Hindlimb muscle (tissue), 1 donor: ENCODE results near the gene ZBTB7B. TPM values are rescaled to one million over a fixed set of nuclear protein-coding genes. Genes with fewer than 3 reads are reported as not detected.

Experiments used
- DNase-seq: peaks from one replicate; pipeline ENCODE4 v3.0.0-alpha.2; 2013
- polyA plus RNA-seq: library from polyadenylated mRNA; unstranded; fragments of 120-200 nt; gene quantifications from one replicate; pipeline ENCODE4 v1.2.1, GENCODE V29; 2013; ENCODE audit not compliant: insufficient read length

ZBTB7B gene
- polyA plus RNA-seq, 1 donor: 11.3 TPM

DNA sequence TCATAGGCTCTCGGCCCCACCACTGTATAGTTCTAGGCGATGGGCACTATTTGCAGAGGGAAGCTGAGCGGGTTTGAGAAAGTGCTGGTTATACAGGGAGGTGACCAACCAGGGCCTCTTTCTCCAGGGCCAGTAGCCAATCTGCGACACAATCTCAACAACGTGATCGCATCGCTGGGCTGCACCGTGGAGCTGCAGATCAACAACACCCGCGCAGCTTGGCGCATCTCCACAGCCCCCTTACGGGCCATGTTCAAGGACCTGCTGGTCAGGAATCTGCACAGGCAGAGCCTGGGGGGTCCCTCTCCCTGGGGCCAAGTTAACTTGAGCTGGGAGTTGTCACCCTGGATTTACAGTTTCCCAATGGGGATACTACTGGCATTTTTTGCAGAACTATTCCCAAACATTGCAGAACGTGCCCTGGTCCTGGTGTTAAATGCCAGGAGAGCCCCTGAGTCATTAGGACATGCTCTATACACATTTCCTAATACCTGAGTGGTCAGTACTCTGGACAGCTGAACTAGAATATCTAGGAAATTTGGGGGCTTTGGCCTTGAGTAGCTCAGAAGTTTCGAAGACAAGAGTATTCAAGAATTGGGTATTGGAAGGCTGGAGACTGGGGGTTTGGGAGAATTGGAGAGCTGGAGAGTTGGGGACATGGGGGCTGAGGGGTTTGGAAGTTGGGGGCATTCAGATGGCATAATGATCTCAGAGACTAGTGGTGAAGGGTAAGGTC, 37.9 kb downstream of the ZBTB7B start:
- no peak for DNase-seq

DNA sequence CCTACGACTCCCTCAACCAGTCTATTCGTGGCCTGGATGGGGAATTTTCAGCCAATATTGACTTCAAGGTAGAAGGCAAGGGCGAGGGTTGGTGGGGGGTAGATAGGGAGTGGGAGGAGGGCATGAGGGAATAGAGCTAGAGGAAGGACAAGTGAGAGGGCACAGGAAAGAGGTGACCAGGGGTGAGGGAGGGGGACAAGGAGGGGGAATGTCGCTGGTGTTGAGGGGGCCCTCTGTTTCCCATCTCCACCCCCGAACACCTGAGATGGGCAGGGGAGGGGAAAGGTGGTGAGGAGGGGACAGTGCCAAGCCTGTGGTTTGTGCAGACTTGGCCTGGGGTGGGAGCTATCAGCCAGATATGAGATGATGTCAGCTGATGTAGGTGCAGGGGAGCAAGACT, 40.2 kb downstream of the ZBTB7B start:
- DNase-seq: no peak

DNA sequence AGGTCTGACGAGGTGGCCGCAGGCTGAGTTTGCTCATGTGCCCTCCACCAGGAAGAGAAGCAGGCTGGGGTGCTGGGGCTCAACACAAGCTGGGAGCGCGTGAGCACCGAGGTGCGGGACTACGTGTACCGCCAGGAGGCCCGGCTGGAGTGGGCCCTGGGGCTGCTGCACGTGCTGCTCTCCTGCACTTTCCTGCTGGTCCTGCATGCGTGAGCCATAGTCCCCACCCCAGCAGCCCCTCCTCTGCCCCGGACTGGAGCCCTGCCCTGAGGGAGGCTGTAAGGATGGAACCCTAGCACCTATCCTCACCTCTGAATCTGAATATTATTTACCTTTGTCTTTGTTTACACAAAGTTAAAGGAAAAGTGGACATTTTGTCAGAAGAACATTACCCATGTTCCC, 40.7 kb downstream of the ZBTB7B start:
- DNase-seq: no peak

DNA sequence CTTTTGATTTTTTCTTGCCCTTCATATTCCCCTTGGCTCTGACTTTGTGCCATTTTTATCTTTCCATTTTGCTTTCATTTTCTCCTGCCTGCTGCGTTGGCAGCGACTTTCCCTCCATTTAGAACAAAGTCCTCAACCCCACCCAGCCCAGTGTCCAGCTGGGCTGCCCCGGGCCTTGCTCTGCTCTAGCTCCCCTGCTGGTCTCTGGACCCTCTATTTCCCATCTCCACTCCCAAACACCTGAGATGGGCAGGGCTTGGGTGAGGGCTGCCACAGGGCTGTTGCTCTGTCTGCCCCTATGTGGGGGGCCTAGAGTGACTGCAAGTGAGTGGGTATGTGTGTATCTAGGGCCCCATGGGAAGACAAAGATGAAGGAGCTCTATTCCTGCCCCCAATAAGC, 41.2 kb downstream of the ZBTB7B start:
- DNase-seq: no peak

DNA sequence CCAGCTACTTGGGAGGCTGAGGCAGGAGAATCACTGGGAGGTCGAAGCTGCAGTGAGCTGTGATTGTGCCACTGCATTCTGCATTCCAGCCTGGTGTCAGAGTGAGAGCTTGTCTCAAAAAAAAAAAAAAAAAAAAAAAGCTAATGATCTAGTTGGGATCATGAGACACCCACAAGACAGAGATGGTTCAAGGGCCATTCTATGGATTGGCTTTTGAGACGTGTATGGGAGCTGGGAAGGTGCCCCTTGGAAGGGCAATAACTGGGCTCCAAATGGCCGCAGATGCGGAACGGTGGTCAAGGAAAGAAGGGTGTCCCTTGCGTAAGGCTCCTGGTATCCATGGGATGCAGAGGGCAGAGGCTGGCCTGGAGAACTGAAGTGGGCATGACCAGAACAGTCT, 41.8 kb downstream of the ZBTB7B start:
- DNase-seq: no peak

DNA sequence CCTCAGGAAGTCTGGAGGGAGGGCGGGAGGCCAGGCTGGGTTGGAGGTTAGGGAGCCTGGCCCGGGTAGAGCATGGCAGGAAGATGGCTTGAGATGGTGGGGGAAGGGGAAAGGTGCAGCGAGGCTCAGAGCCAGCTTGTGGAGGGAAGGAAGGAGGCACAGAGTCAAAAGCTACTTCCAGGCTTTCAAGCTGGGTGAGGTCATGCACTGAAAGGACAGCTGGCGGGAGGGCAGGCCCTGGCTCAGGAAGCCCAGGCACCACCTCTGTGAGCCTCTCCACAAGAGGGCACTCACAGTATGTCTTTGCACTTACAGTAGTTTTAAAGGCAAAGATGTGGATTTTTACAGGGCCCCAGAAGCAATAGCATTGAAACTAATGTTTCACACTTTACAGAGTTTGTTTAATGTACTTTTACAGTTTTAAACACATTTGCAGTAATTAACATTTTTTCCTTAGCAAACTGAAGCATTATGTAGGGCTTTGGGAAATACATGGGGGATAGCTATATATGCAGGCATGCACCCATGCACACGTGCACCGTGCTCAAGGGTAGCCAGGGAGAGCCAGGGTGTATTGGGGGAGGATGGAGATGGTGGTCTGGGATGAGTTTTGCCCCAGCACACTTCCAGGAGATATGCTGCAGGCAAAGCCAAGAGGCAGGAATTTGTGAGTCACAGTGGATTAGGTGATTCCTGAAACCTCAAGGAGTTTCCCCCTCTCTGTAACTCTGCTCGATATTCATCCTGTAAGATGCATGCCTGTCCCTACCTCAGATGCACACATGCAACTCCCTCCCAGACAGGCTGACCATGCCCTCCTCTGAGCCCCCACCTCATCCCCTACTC, 42.4 kb downstream of the ZBTB7B start:
- peak; percentile 52 for DNase-seq

DNA sequence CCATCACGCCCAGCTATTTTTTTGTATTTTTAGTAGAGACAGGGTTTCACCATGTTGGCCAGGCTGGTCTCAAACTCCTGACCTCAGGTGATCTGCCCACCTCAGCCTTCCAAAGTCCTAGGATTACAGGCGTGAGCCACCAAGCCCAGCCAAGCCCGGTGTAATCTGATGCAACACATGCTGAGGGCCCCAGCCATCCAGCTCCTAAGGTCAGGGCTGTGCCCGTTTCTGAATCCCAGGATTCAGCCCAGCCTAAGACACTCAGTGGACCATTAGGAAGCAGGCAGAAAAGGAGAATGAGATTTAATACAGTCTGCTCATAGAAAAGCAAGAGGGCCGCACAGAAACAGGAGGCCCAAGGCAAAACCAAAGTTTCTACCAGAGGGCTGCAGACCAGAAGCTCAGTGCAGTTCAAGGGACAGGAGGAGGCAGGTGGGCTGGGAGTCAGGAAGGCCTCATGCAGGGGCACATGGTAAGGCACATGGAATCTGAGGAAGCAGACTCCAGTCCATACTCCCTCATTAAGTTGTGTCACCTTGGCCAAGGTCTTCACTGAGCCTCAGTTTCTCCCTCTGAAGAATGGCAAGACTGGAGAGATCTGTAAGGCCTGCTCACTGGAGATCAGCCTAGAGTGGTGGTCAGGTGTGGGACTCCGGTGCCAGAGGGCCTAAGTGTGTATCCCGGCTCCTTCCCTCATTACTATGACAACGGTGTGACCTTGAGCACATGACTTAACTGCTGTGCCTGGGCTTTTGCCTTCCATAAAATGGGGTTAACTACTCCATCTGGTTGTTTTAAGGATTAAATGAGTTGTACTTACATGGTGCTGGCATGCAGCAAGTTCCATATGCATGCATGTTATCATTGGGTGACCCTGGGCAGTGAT, 46.1 kb downstream of the ZBTB7B start:
- no peak for DNase-seq

DNA sequence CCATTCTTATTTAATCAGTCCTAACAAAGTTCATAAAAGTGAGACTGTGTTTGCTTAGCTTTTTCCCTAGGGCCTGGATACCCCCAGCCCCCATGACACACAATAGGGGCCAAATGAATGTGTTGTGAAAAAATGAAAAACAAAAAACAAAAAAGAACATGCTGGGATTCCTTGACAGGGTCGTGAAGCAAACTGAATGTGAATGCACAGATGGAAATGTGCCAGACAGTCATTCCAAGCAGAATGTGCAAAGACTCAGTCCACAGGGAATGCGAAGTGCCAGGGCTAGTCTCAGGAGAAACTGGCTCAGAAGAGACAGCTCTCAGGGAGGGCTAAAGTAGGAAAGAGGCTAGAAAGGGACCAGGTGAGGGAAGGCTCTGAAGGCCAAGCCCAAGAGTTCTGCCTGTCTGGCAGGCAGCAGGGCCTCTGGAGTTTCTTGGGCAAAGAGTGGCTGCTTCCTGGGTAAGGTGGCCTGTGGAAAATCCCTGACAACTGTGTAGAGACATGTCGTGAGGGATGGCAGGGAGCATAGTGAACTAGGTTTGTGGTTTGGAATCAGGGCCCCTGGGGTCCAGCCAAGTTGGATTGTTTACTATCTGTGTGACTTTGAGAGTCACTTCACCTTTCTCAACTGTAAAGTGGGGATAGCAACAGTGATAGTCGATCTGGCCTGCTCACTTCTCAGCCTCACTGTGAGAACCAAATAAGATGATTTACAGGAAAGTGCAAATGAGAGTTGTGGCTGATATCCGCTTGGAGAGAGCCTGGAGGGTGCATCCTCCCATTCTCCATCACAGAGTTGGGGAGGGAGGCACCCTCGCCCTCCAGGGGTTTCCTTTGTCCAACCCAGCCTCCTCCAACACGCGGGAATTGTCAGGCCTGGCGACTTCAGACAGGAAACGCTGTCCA, 47.3 kb downstream of the ZBTB7B start:
- no peak for DNase-seq

DNA sequence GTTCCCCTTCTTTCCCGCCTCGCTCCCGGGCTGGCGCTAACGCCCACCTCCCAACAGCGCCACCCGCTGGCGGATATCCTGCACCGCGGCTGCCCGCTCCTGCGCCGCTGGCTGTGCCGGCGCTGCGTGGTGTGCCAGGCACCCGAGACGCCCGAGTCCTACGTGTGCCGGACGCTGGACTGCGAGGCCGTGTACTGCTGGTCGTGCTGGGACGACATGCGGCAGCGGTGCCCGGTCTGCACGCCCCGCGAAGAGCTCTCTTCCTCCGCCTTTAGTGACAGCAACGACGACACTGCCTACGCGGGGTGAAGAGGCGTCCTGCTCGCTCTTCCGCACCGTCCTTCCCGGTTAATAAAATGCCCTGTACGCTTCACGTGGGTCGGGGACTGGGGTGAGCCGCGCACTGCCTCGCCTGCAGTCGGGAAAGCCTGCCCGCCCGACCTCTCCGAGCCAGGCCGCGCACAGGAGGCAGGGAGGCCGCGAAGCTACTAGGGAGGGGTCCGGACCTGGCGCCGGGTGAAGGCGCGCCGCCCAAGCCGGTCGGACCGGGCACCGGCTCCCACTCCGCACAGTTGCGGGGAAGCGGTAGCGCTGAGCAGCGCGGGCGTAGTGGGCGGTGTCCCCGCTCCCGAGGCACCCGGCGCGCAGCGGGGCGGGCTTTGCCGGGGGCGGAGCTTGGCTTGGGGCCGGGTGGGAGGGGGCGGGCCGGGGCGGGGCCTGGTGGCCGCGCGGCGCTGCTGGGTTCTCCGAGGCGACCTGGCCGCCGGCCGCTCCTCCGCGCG, 48.1 kb downstream of the ZBTB7B start, which contains the start of gene ADAM15:
Gene ADAM15, plus strand, starts transcription at position 757 of the 782 bp plus-strand sequence. CDS start 71 bp downstream, outside the sequence.
- DNase-seq: peak; percentile 77

DNA sequence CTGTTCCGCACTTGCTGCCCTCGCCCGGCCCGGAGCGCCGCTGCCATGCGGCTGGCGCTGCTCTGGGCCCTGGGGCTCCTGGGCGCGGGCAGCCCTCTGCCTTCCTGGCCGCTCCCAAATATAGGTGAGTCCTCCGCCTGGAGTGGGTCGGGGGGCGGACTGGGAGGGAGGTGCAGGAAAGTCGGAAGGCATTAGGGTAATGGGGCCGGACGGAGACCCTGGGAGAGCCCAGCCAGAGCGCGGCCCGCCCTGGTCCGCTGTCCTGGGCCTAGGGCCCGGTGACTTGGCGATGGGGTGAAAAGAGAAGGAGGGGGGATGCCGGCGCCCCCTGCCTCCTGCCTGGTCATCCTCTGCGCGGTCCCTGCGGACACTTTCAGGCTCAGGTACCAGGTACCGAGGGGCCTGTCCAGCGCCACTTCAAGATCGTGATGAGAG, 48.8 kb downstream of the ZBTB7B start:
- no peak for DNase-seq

DNA sequence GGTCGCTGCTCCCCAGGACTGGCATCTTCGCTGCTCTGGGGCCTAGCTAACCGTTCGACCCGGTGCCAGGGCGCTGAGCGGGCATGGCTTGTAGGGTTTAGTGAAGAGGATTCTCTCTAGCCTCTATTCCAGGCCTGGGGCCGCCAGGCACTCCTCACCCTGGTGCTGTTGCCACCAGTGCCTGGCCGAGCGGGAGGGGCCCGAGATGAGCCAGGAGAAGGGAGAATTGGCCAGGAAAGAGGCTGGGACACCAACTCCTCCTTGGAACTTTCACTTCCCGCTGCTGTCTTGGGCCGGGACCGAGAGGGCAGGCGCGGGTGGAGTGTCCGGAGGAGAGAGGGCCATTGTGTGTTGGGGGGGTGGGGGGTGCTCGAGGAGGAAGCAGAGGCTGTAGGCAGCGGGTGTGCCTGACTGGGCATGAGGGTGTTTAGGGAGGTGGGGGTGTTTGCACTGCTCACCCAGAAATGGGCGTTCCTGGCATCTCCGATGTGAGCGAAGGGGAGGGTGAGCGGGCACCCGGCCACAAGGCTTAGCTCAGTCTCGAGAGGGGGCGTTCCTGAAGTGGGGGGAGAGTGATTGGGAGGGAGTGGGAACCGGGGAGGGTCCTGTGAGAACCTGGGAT, 49.3 kb downstream of the ZBTB7B start:
- peak; percentile 40 for DNase-seq

DNA sequence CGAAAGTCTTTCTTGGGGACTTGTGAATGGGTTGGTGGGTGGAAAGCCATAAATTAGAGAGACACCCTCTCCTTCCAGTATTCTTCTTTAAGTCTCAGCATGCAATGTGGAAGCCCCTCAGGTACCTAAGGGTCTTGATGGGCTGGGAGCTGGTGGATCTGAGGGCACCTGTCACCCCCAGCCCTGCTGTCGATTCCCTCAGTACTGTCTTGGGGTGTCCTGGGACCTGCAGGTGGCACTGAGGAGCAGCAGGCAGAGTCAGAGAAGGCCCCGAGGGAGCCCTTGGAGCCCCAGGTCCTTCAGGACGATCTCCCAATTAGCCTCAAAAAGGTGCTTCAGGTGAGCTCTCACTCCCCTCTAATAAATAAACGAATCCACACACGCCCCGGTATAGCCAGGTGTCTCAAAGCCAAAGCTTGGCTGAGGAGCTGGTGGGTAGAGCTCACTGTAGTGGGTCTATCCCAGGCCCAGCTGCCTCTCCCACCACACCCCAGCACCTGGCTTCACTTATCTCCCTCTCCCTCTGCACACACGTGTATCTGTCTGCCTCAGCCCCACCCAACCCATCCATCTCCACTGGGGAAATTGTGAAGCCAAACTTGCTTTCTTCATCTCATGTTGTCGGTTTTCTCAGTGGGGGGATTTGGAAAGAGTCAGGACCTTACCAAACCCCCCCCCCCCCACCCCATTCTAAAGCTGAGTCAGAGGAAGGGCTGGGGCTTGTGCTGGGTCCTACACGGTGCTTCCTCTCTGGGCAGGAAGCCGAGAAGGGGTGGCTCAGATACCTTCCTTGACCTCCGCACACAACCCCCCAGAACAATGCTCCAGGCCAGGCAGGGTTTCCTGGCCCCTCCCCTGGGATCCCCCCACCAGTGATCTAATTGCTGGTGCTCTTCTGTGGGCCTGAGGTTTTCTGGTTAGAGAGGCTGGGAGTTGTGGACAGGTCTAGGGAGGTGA, 50.1 kb downstream of the ZBTB7B start:
- no peak for DNase-seq

DNA sequence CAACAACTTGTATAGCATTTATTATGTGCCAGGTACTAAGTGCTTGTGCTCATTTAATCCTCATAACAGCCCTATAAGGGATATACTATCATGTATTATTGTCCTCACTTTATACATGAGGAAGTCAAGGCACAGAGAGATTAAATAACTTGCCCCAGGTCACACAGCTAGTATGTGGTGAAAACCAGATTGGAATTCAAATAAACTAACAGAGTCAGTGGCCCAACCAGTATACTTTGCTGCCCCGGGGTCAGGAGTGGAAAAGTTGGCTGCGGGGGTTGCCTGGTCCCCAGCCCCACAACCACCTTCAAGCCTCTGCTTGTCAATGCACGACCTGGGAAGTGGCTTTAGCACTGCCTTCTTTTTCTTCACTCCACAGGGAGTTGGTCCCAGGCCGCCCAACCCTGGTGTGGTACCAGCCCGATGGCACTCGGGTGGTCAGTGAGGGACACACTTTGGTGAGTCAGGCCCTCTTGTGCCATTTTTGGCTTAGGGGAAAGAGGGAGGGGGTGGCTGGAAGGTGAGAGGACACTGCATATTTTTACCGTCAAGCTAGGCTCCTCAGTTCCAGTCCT, 51.0 kb downstream of the ZBTB7B start:
- DNase-seq: no peak

DNA sequence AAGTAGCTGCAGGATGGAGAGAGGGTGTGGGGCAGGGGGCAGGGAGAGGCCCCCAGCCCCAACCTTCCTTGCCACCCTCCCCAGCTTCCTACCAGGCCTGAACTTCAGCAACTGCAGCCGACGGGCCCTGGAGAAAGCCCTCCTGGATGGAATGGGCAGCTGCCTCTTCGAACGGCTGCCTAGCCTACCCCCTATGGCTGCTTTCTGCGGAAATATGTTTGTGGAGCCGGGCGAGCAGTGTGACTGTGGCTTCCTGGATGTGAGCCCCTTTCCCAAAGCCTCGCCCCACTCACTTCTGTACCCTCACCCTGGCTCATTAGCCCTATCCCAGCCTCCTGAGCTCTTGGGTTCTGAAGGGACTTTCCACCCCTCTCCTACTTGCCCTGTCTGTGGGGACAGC, 54.5 kb downstream of the ZBTB7B start:
- no peak for DNase-seq

DNA sequence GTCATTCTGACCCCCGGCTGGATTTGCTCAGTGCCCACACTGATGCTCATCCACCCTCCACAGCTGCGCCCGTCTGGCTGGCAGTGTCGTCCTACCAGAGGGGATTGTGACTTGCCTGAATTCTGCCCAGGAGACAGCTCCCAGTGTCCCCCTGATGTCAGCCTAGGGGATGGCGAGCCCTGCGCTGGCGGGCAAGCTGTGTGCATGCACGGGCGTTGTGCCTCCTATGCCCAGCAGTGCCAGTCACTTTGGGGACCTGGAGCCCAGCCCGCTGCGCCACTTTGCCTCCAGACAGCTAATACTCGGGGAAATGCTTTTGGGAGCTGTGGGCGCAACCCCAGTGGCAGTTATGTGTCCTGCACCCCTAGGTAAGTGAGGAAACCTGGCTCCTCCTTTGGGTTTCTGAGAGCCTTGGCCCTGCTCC, 55.2 kb downstream of the ZBTB7B start:
- no peak for DNase-seq

DNA sequence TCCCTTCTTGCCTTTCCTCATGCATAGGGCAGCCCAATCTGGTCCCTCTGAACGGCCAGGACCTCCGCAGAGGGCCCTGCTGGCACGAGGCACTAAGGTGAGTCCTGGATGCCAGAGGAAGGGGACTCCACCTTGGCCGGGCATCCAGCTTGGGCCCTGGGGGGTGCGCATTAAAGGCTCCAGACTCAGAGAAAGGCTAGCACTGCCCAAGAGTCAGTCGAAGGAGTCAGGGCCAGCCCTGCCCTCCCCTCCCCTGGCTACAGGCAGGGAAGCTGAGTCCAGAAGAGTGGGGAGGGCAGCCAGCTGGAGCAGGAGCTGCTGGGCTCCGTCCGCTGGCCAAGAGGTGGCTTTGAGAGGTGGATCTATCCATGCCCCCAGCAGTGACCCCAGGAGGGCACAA, 58.1 kb downstream of the ZBTB7B start:
- no peak for DNase-seq

DNA sequence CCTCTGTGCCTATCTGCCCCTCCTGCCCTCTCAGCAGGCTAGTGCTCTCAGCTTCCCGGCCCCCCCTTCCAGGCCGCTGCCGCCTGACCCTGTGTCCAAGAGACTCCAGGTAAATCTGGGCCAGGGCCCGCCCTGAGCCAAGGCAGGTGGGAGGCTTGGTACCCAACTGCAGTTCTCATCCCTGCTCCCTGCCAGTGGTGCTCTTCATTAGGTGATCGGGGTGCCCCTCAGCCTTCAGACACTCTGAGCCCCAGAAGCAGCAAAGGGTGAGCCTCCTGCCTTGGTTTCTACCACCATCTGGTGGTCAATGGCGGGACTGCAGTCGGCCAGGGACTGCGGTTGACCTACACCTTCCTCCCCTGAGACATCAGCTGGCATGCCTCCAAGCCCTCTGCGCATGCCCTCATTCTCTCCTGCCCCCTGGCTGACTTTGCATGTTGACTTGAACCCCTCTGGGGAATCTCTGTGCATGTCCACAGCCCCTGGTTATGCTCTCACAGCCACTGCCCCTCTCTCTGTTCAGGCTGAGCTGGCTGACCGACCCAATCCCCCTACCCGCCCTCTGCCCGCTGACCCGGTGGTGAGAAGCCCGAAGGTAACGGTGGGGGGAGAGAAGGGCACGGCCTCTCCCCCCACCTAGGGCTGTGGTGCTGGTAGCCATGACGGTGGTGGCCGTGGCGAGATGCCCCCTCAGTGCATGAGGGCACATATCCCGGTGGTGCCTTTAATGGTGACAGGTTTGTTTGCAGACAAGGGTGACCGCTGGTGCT, 59.0 kb downstream of the ZBTB7B start:
- DNase-seq: peak; percentile 83

DNA sequence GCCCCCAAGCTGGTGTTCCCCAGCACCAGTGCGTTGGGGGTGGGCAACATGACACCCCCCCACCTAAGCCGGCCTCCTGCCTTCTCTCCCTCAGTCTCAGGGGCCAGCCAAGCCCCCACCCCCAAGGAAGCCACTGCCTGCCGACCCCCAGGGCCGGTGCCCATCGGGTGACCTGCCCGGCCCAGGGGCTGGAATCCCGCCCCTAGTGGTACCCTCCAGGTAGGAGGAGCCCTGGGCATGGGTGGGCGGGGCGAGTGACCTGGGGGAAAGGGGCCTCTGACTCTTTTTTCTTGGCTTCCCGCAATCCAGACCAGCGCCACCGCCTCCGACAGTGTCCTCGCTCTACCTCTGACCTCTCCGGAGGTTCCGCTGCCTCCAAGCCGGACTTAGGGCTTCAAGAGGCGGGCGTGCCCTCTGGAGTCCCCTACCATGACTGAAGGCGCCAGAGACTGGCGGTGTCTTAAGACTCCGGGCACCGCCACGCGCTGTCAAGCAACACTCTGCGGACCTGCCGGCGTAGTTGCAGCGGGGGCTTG, 59.6 kb downstream of the ZBTB7B start:
- DNase-seq: no peak
